A549 (cell line): ENCODE results near the gene RIMS1. TPM values are rescaled to one million over a fixed set of nuclear protein-coding genes. Genes with fewer than 3 reads are reported as not detected.

Source experiments
- ATAC-seq, 2 experiments: fragments of 200-7000 bp in 1 of 2; fragments of >200 bp in 1 of 2; cut with Nextera tagmentation in 1 of 2; cut with Tn5 transposase in 1 of 2; 3 replicates each; pipeline versions ENCODE4 v1.8.0 to v1.9.1; 2018 to 2020; ENCODE audit warnings: mild to moderate bottlenecking in 1 of 2, moderate library complexity in 1 of 2
- CTCF ChIA-PET: fragments of 300-600 bp; sonication (Branson Sonifier 250); formaldehyde crosslinking; extraction: SDS; loops from one replicate; lab custom pipeline; 2021; ENCODE audit warnings: antibody characterized with exemption, inconsistent platforms; lab: Yijun Ruan, JAX
- POLR2A ChIA-PET: fragments of 350-600 bp; formaldehyde crosslinking; extraction: SDS; loops from one replicate; lab custom pipeline; 2021; ENCODE audit warnings: antibody characterized with exemption, inconsistent platforms; lab: Yijun Ruan, JAX
- DNase-seq, 2 experiments: peaks; one replicate each; pipeline versions ENCODE4 v3.0.0 to v3.0.0-alpha.2; 2011 to 2016; ENCODE audit warnings: low read depth in 1 of 2, low spot score in 1 of 2
- FAIRE-seq: peaks from 2 replicates; lab custom pipeline; 2011; peaks lifted over from hg19 to GRCh38; lab: Jason Lieb, UNC
- H3K27ac ChIP-seq, 2 experiments: fragments of >200 bp; sonication (Bioruptor Twin); formaldehyde crosslinking; 3 replicates each; pipeline ENCODE4 v1.5.1; 2016 to 2017
- H3K4me1 ChIP-seq: fragments of >200 bp; sonication (Bioruptor Twin); formaldehyde crosslinking; 3 replicates; pipeline ENCODE4 v1.6.1; 2016
- H3K4me2 ChIP-seq: fragments of >200 bp; sonication (Bioruptor Twin); formaldehyde crosslinking; 3 replicates; pipeline ENCODE4 v1.6.1; 2016
- H3K4me3 ChIP-seq: fragments of >200 bp; sonication (Bioruptor Twin); formaldehyde crosslinking; 3 replicates; pipeline ENCODE4 v1.5.1; 2016
- H3K9me3 ChIP-seq: fragments of >200 bp; sonication (Bioruptor Twin); formaldehyde crosslinking; 3 replicates; pipeline ENCODE4 v1.6.1; 2016
- CBX2 ChIP-seq: fragments of 200-600 bp; sonication (generic); IDR thresholded peaks from 2 replicates; pipeline ENCODE4 v1.6.1; 2016; ENCODE audit warnings: low read depth, mild to moderate bottlenecking, borderline replicate concordance
- CBX8 ChIP-seq: fragments of 200-600 bp; sonication (generic); IDR thresholded peaks from 2 replicates; pipeline ENCODE4 v1.6.1; 2016
- CHD2 ChIP-seq: fragments of 150-350 bp; IDR thresholded peaks from 2 replicates; pipeline ENCODE4 v1.6.1; 2014; ENCODE audit warnings: low read length; ENCODE audit not compliant: partially characterized antibody
- EHF ChIP-seq: fragments of 250-450 bp; sonication (Bioruptor Pico); IDR thresholded peaks from 2 replicates; pipeline ENCODE4 v1.5.0; 2020; ENCODE audit warnings: mild to moderate bottlenecking
- EHMT2 ChIP-seq: fragments of 200-600 bp; sonication (generic); IDR thresholded peaks from 2 replicates; pipeline ENCODE4 v1.6.1; 2016; ENCODE audit warnings: antibody characterized with exemption, low read depth, mild to moderate bottlenecking, moderate library complexity
- EP300 ChIP-seq, 2 experiments: fragments of >200 bp; sonication (Bioruptor Twin); formaldehyde crosslinking; IDR thresholded peaks; 2 replicates in 1 of 2; 3 replicates in 1 of 2; pipeline ENCODE4 v1.6.1; 2016 to 2017
- FOSL2 ChIP-seq, 2 experiments: fragments of 450-650 bp in 1 of 2; fragments of >200 bp in 1 of 2; sonication (Bioruptor Twin) in 1 of 2; formaldehyde crosslinking; IDR thresholded peaks; 2 replicates each; pipeline versions ENCODE4 v1.5.0 to v1.6.1; 2016 to 2020; ENCODE audit warnings: mild to moderate bottlenecking in 1 of 2, moderate library complexity in 1 of 2
- HOXB13 ChIP-seq: fragments of 250-450 bp; sonication (Bioruptor Pico); IDR thresholded peaks from 2 replicates; pipeline ENCODE4 v1.5.0; 2020; ENCODE audit warnings: low read depth, mild to moderate bottlenecking, moderate library complexity
- JUN ChIP-seq, 2 experiments: fragments of >200 bp; sonication (Bioruptor Twin); formaldehyde crosslinking; IDR thresholded peaks; 2 replicates in 1 of 2; 3 replicates in 1 of 2; pipeline ENCODE4 v1.6.1; 2016 to 2017
- KDM1A ChIP-seq: fragments of 200-600 bp; sonication (generic); IDR thresholded peaks from 2 replicates; pipeline ENCODE4 v1.6.1; 2016; ENCODE audit warnings: low read depth, mild to moderate bottlenecking
- NPAS2 ChIP-seq: fragments of 250-450 bp; sonication (Bioruptor Pico); IDR thresholded peaks from 2 replicates; pipeline ENCODE4 v1.8.0; 2022; ENCODE audit warnings: mild to moderate bottlenecking, moderate library complexity, borderline replicate concordance
- RAD21 ChIP-seq, 2 experiments: fragments of >200 bp in 1 of 2; sonication (Bioruptor Twin) in 1 of 2; formaldehyde crosslinking in 1 of 2; IDR thresholded peaks in 1 of 2; conservative IDR thresholded peaks in 1 of 2; 2 replicates in 1 of 2; 3 replicates in 1 of 2; pipeline ENCODE4 v1.6.1; 2012 to 2018; ENCODE audit warnings: inconsistent platforms in 1 of 2
- RFX5 ChIP-seq: fragments of 450-650 bp; IDR thresholded peaks from 2 replicates; pipeline ENCODE4 v1.7.1; 2014; ENCODE audit warnings: antibody characterized with exemption, mild to moderate bottlenecking, moderate library complexity
- SMC3 ChIP-seq: fragments of >200 bp; sonication (Bioruptor Twin); formaldehyde crosslinking; IDR thresholded peaks from 3 replicates; pipeline ENCODE4 v1.6.1; 2018; ENCODE audit warnings: inconsistent platforms
- SREBF2 ChIP-seq: fragments of 450-650 bp; IDR thresholded peaks from 2 replicates; pipeline ENCODE4 v1.6.1; 2014; ENCODE audit warnings: mild to moderate bottlenecking, moderate library complexity
- TP53 ChIP-seq: fragments of 250-450 bp; sonication (Bioruptor Pico); IDR thresholded peaks from 2 replicates; pipeline ENCODE4 v1.5.0; 2021; ENCODE audit warnings: mild to moderate bottlenecking, moderate library complexity
- ZFP36 ChIP-seq: fragments of 450-650 bp; IDR thresholded peaks from 2 replicates; pipeline ENCODE4 v1.6.1; 2014; ENCODE audit warnings: borderline replicate concordance; ENCODE audit not compliant: partially characterized antibody
- ZNF302 ChIP-seq: fragments of 250-450 bp; sonication (Bioruptor Pico); IDR thresholded peaks from 2 replicates; pipeline ENCODE4 v1.9.0; 2021; ENCODE audit warnings: inconsistent platforms, mild to moderate bottlenecking, moderate library complexity
- WGBS: methylation state at CpG from one replicate; pipeline ENCODE4 v1.1.6; 2017; ENCODE audit errors: missing lambda C conversion rate; 5-methylcytosine and 5-hydroxymethylcytosine counted together
- polyA plus RNA-seq, 4 experiments: library from polyadenylated mRNA; depleted of rRNA in 3 of 4; stranded (reverse); fragments of >200 nt; fragmentation: RNase III in 1 of 4; extraction: RNeasy Plus Mini Kit Qiagen cat#74134 plus additional on column Dnase treatment in 1 of 4; gene quantifications; 2 replicates in 3 of 4; 3 replicates in 1 of 4; pipeline ENCODE4 v1.2.3, GENCODE V29; 2011 to 2017
- TF ChIP-seq, protein P1 (sequence below): fragments of 200-600 bp; sonication (generic); IDR thresholded peaks from 2 replicates; pipeline ENCODE4 v1.6.1; 2016; ENCODE audit warnings: antibody characterized with exemption, mild to moderate bottlenecking, moderate library complexity
- TF ChIP-seq, protein P2 (sequence below): fragments of >200 bp; sonication (Bioruptor Twin); formaldehyde crosslinking; IDR thresholded peaks from 2 replicates; pipeline ENCODE4 v1.6.1; 2016
- TF ChIP-seq, protein P3 (sequence below): fragments of >200 bp; sonication (Bioruptor Twin); formaldehyde crosslinking; IDR thresholded peaks from 3 replicates; pipeline ENCODE4 v1.6.1; 2016
- TF ChIP-seq, protein P4 (sequence below): IDR thresholded peaks from 2 replicates; pipeline ENCODE4 v1.6.1; 2012
- TF ChIP-seq, protein P5 (sequence below): fragments of >200 bp; sonication (Bioruptor Twin); formaldehyde crosslinking; IDR thresholded peaks from 3 replicates; pipeline ENCODE4 v1.5.1; 2016

The RIMS1 gene
- polyA plus RNA-seq, 2 of the 4 experiments (the other 2 are of a cell fraction) = 0.03 TPM; not detected in 1

DNA sequence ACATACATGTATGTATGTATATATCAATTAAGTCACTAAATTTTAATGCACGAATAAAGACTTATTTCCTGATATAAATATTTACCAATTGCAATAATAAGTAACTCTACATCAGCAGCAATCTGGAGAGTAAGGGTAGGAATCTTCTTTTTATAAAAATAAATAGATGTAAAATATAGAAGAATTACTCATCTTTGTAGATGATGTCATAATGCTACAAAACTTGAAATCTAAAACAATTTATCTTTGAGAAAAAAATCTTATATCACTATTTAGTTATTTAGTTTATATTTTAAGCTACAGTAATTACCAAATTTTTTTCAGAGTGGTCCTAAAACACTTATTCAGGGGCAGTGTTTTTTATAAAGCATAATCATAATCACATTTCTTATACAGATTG lies 351.7 kb downstream of the RIMS1 start:
- no peaks in the 10 kb centered on the region for H3K4me1 ChIP-seq
- ATAC-seq (no peak), DNase-seq (no peak), FAIRE-seq (no peak)
- H3K9me3 ChIP-seq = no peaks in the 10 kb centered on the region
- ChIA-PET CTCF (interaction anchor here (0.6 to 1.0 kb wide), 2 partner anchors 28 to 907 kb away, joined by 3 read pairs; no protein-coding TSS in a partner anchor), POLR2A (no interaction called here)
- no peak overlapping the region for H3K4me2 ChIP-seq
- no peak overlapping the region for H3K27ac ChIP-seq
- TF ChIP-seq TP53 (no peak), JUN (IDR thresholded peaks at IDR 0.05) (no peak), CBX2 (no peak), EHMT2 (no peak), SREBF2 (no peak), KDM1A (no peak), CBX8 (no peak), EHF (CRISPR knock-in tag) (no peak), ZFP36 (no peak), CHD2 (no peak), HOXB13 (CRISPR knock-in tag) (no peak), ZNF302 (CRISPR knock-in tag) (no peak), FOSL2 (IDR thresholded peaks at IDR 0.05) (no peak), FOSL2 (CRISPR knock-in tag; IDR thresholded peaks at IDR 0.05) (no peak), RAD21 (conservative IDR thresholded peaks at IDR 0.05 in 1 of 2, IDR thresholded peaks at IDR 0.05 in 1 of 2) (no peak), SMC3 (no peak)
- TF ChIP-seq, protein P1, sequence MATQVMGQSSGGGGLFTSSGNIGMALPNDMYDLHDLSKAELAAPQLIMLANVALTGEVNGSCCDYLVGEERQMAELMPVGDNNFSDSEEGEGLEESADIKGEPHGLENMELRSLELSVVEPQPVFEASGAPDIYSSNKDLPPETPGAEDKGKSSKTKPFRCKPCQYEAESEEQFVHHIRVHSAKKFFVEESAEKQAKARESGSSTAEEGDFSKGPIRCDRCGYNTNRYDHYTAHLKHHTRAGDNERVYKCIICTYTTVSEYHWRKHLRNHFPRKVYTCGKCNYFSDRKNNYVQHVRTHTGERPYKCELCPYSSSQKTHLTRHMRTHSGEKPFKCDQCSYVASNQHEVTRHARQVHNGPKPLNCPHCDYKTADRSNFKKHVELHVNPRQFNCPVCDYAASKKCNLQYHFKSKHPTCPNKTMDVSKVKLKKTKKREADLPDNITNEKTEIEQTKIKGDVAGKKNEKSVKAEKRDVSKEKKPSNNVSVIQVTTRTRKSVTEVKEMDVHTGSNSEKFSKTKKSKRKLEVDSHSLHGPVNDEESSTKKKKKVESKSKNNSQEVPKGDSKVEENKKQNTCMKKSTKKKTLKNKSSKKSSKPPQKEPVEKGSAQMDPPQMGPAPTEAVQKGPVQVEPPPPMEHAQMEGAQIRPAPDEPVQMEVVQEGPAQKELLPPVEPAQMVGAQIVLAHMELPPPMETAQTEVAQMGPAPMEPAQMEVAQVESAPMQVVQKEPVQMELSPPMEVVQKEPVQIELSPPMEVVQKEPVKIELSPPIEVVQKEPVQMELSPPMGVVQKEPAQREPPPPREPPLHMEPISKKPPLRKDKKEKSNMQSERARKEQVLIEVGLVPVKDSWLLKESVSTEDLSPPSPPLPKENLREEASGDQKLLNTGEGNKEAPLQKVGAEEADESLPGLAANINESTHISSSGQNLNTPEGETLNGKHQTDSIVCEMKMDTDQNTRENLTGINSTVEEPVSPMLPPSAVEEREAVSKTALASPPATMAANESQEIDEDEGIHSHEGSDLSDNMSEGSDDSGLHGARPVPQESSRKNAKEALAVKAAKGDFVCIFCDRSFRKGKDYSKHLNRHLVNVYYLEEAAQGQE = no peak
- TF ChIP-seq, protein P2, sequence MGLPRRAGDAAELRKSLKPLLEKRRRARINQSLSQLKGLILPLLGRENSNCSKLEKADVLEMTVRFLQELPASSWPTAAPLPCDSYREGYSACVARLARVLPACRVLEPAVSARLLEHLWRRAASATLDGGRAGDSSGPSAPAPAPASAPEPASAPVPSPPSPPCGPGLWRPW = no peak
- H3K4me3 ChIP-seq = no peak overlapping the region
- 11% methylated on average over 1 of the region's 1 CpG for WGBS

DNA sequence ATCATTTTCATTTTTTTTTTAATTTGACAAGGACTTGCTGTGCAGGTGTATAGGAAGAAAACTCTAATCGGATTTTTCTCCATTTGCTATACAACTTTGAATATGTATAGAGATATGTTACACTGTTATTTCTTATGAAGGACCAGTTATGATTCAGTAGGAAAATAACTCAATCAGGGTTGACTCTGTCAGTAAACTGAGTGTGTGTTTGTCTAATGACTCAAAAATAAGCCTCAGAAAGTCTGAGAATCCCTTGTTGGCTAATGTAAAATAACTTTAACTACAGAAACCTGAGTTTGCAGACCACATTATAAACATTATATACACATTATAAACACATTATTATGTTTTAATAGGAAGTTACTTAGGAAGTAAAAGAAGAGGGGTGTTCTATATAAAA lies 352.6 kb downstream of the RIMS1 start:
- no peak for FAIRE-seq
- TF ChIP-seq, protein P3, sequence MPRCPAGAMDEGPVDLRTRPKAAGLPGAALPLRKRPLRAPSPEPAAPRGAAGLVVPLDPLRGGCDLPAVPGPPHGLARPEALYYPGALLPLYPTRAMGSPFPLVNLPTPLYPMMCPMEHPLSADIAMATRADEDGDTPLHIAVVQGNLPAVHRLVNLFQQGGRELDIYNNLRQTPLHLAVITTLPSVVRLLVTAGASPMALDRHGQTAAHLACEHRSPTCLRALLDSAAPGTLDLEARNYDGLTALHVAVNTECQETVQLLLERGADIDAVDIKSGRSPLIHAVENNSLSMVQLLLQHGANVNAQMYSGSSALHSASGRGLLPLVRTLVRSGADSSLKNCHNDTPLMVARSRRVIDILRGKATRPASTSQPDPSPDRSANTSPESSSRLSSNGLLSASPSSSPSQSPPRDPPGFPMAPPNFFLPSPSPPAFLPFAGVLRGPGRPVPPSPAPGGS = no peak
- DNase-seq = no peak
- no peak overlapping the region for H3K27ac ChIP-seq
- H3K4me3 ChIP-seq = no peak overlapping the region
- 0% methylated on average over 1 of the region's 1 CpG for WGBS
- CTCF ChIA-PET = no interaction called here
- no peak overlapping the region for H3K4me2 ChIP-seq
- no peaks in the 10 kb centered on the region for H3K4me1 ChIP-seq
- H3K9me3 ChIP-seq = no peaks in the 10 kb centered on the region
- ATAC-seq = no peak
- POLR2A ChIA-PET = no interaction called here

DNA sequence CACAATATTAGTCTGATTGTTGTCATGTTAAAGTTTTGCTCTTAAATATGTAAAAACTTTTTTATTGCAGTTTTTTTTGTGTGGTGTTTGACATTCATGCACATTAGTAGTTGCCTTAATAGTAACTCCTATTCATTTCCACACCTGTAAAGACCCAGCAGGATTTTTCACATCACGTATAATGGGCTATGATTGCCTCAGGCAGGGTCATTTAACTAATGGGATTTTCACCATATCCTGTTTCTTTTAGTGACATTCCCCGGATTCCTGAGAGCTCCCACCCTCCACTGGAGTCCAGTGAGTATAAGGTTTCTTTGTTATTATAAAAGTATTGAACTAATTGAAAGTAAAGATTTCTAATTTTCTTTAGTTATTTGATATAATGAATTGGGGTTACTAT lies 359.2 kb downstream of the RIMS1 start:
- FAIRE-seq (no peak), DNase-seq (no peak)
- Histone ChIP-seq H3K9me3 (no peaks in the 10 kb centered on the region), H3K4me1 (no peaks in the 10 kb centered on the region), H3K27ac (no peak overlapping the region), H3K4me3 (no peak overlapping the region)
- CTCF ChIA-PET = no interaction called here
- 4% methylated on average over 2 of the region's 2 CpGs for whole genome bisulfite sequencing
- TF ChIP-seq CBX8 (no peak), EHF (CRISPR knock-in tag) (no peak), NPAS2 (no peak), FOSL2 (IDR thresholded peaks at IDR 0.05) (no peak), FOSL2 (CRISPR knock-in tag; IDR thresholded peaks at IDR 0.05) (no peak), RFX5 (no peak), EP300 (IDR thresholded peaks at IDR 0.05) (no peak), JUN (IDR thresholded peaks at IDR 0.05) (no peak)
- TF ChIP-seq, protein P4, sequence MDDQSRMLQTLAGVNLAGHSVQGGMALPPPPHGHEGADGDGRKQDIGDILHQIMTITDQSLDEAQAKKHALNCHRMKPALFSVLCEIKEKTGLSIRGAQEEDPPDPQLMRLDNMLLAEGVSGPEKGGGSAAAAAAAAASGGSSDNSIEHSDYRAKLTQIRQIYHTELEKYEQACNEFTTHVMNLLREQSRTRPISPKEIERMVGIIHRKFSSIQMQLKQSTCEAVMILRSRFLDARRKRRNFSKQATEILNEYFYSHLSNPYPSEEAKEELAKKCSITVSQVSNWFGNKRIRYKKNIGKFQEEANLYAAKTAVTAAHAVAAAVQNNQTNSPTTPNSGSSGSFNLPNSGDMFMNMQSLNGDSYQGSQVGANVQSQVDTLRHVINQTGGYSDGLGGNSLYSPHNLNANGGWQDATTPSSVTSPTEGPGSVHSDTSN = no peak
- TF ChIP-seq, protein P5, sequence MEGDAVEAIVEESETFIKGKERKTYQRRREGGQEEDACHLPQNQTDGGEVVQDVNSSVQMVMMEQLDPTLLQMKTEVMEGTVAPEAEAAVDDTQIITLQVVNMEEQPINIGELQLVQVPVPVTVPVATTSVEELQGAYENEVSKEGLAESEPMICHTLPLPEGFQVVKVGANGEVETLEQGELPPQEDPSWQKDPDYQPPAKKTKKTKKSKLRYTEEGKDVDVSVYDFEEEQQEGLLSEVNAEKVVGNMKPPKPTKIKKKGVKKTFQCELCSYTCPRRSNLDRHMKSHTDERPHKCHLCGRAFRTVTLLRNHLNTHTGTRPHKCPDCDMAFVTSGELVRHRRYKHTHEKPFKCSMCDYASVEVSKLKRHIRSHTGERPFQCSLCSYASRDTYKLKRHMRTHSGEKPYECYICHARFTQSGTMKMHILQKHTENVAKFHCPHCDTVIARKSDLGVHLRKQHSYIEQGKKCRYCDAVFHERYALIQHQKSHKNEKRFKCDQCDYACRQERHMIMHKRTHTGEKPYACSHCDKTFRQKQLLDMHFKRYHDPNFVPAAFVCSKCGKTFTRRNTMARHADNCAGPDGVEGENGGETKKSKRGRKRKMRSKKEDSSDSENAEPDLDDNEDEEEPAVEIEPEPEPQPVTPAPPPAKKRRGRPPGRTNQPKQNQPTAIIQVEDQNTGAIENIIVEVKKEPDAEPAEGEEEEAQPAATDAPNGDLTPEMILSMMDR = no peak
- TF ChIP-seq, all 56 proteins: peak for 0
- H3K4me2 ChIP-seq = no peak overlapping the region
- no peak for ATAC-seq
- POLR2A ChIA-PET = no interaction called here
